COLO668 (cell line): ENCODE results near the gene MAEA.
"Not testable (repeated sequence)": the region's sequence is repeated elsewhere in the genome, so short reads cannot be mapped to it uniquely, and the experiment has no call there.

Experiments
- DNase-seq: peaks from one replicate; lab custom pipeline; 2025; ENCODE audit not compliant: unreplicated experiment; lab: John Stamatoyannopoulos, UW

MAEA gene

GRCh38 chr4:1364217-1364616, 74.5 kb downstream of the MAEA start:
- no peak for DNase-seq

GRCh38 chr4:1364748-1365147, 75.1 kb downstream of the MAEA start:
- DNase-seq: no peak

- DNase-seq: peak; percentile 94
These were observed 75.8 kb downstream of the MAEA start for GRCh38 chr4:1365271-1366178.

- DNase-seq: no peak
These were observed 76.9 kb downstream of the MAEA start for GRCh38 chr4:1366371-1367229.

GRCh38 chr4:1367230-1367935, 77.7 kb downstream of the MAEA start:
- DNase-seq: no peak

- DNase-seq: no peak
These were observed 78.2 kb downstream of the MAEA start for GRCh38 chr4:1367936-1368289.

GRCh38 chr4:1368421-1369090, 78.9 kb downstream of the MAEA start:
- peak; percentile 8 for DNase-seq

GRCh38 chr4:1369091-1369450, 79.4 kb downstream of the MAEA start:
- DNase-seq: no peak

- no peak for DNase-seq
These were observed 79.9 kb downstream of the MAEA start for GRCh38 chr4:1369479-1370079.

- no peak for DNase-seq
These were observed 80.8 kb downstream of the MAEA start for GRCh38 chr4:1370321-1371124.

- no peak for DNase-seq
These were observed 81.8 kb downstream of the MAEA start for GRCh38 chr4:1371176-1372165.

- DNase-seq: not testable (repeated sequence)
These were observed 82.9 kb downstream of the MAEA start for GRCh38 chr4:1372576-1372975.

- no peak for DNase-seq
These were observed 84.4 kb downstream of the MAEA start for GRCh38 chr4:1373892-1374705.

GRCh38 chr4:1374706-1375045, 85.0 kb downstream of the MAEA start:
- DNase-seq: no peak

GRCh38 chr4:1375051-1375721, 85.5 kb downstream of the MAEA start:
- DNase-seq: no peak

- no peak for DNase-seq
These were observed 86.2 kb downstream of the MAEA start for GRCh38 chr4:1375761-1376322.

GRCh38 chr4:1376391-1376840, 86.7 kb downstream of the MAEA start:
- DNase-seq: no peak
